HG02678 (cell line): ENCODE measurements around the gene KDM4B.

ENCODE experiments used
- ATAC-seq: cut with Tn5 transposase; IDR thresholded peaks from one replicate; pipeline ENCODE4 v1.9.1; 2021; ENCODE audit warnings: mild to moderate bottlenecking, moderate library complexity; ENCODE audit not compliant: unreplicated experiment

KDM4B gene

GRCh38 chr19:5066768-5067167 lies 97.9 kb downstream of the KDM4B start:
- ATAC-seq = no peak

DNA sequence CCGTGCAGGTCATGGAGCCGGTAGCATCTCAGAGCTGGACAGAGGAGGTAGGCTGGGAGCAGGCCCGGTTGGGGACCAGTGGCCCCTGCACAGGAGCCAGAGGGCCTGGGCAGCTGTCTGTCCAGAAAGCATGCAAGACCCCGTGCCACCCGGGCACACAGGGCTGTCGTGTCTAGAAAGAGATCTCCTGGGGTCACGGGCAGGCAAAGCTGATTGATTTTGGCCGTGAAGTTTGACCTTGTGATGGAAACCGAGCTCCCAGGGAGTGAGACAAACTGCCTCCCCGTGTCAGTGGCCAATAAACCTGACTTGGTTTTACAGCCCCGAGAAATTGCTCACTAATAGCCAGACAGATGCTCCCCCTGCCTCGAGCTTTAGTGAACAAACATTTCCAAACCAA lies 98.8 kb downstream of the KDM4B start:
- no peak for ATAC-seq

GRCh38 chr19:5068233-5069072 lies 99.5 kb downstream of the KDM4B start:
- ATAC-seq = no peak

GRCh38 chr19:5070331-5070730 lies 101.4 kb downstream of the KDM4B start:
- ATAC-seq = no peak

DNA sequence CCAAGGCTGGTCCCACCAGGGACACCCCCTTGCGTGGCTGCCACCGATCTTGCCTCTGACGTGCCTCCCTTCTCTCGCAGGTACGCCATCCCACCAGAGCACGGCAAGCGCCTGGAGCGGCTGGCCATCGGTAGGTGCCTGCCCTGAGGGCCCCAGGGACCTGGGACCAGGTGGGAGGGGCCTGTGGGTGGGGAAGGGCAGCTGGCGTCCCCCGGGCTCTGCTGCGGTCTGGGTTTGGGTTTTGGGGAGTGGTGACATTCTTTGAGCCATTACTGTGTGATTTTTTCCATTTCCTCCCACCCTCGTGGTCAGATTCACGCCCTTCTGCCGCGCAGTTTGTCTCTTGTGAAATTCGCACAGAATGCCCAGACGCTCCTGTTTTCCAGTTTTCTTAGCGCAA lies 102.0 kb downstream of the KDM4B start:
- no peak for ATAC-seq

DNA sequence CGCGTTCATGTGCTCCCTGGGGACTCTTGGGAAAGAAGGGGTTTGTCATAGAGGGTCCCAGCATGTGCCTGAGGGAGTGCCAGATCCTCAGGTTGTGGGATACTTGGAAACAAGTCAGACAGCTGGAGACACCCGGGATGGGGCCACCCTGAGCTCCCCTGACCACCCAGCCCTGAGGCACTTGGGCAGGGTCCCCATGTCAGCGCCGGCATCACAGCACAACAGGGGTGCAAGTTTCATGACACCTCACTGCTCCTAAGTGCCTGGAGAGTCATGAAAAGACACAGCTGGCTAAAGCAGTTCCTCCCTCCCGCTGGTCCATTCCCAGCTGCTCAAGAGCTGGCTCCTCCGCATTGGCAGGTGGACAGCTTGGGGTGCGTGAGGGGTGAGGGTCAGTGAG lies 102.7 kb downstream of the KDM4B start:
- no peak for ATAC-seq

GRCh38 chr19:5072115-5072514 lies 103.2 kb downstream of the KDM4B start:
- ATAC-seq = no peak

GRCh38 chr19:5073153-5073844 lies 104.4 kb downstream of the KDM4B start:
- ATAC-seq = no peak

- no peak for ATAC-seq
Measured at GRCh38 chr19:5074407-5074806, 105.5 kb downstream of the KDM4B start.

- ATAC-seq = no peak
Measured at GRCh38 chr19:5074830-5075394, 106.0 kb downstream of the KDM4B start.

- ATAC-seq = no peak
Measured at GRCh38 chr19:5075597-5075996, 106.7 kb downstream of the KDM4B start.

GRCh38 chr19:5076440-5077208 lies 107.7 kb downstream of the KDM4B start:
- ATAC-seq = no peak

GRCh38 chr19:5077209-5077515 lies 108.2 kb downstream of the KDM4B start:
- ATAC-seq = no peak

DNA sequence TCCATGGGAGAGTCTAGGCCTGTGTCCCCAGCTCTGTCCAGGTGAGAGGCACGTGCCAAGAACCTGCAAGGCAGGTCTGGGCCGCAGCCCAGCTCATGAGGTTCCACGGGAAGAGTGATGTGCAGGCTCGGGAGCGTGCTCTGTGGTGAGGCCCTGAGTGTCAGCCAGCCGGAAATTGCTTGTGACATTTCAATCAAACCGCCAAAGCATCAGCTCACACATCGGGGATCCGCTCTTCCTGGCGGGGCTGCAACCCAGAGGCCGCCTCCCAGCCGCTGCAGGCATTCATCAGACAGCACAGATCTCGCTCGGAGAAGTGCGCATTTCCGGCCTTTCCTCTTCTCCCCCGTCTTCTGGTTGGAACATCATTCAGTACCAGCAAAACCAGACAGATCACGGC lies 109.3 kb downstream of the KDM4B start:
- ATAC-seq = no peak

DNA sequence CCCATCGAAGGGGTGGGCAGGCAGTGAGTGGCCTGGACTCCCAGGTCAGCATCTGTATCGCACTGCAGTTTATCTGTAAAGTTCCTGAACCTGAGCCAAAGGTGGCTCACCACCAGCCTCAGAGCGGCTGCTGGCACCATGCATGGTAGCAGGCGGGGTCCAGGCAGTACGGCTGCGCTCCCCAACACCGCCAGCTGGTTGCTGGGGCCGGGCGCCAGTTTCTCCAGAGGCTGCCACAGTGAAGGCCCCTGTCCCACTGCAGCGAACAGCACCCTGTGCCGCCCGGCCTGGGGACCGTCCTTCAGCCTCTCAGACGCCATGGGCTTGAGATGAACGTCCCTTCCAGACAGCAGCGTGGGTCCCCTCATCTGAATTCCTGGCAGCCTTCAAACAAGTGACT lies 109.8 kb downstream of the KDM4B start:
- ATAC-seq = no peak

- no peak for ATAC-seq
Measured at GRCh38 chr19:5079071-5079774, 110.3 kb downstream of the KDM4B start.

DNA sequence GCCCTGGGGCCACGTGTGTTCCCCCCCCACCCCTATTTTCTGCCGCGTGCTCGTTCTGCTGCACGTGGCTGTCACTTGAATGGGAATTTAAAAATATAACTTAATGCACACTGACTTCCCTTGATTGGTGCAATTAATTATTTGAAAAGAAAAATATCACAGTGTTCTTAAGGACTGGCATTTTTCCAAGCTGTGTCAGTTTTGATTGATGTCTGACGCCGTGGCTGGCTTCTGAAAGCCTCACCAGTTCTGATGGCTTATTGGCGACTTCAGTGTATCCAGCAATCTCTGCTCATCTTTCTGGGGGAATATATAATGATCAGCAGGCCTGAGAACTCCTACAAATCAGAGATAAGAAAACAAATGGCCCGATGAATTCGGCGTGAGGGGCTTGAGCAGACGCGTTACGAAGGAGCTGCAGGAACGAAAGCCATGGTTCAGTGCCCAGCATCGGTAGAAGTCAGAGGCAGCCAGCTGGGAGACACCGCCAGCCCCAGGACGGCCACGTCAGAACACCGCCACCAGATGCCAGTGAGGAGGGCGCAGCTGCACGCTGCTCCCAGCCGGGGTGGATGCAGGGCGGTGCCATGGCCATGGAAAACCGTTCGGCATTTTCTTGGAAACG lies 111.2 kb downstream of the KDM4B start:
- ATAC-seq = no peak

DNA sequence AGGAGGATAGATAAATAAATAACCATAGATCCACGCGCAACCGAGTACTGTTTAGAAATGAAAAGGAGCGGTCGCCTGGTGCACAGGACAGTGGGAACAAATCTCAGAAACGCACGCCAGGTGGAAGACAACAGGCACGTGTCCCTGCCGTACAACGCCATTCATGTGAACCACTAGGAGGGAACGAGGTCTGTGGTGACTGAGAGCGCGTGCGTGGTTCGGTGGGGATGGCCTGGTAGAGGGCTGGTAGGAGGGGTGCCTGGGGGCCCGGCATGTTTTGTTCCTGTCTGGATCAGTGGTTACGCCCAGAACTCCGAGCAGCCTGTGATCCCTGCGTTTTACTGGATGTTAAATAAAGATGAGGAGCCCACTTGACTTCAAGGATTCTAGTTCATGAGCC lies 111.9 kb downstream of the KDM4B start:
- ATAC-seq = no peak

- ATAC-seq = no peak
Measured at GRCh38 chr19:5081443-5082161, 112.7 kb downstream of the KDM4B start.

- no peak for ATAC-seq
Measured at GRCh38 chr19:5083547-5083965, 114.6 kb downstream of the KDM4B start.
